DOHH2 (cell line): ENCODE results near the gene ZBTB38.

ENCODE experiments used
- EZH2phosphoT487 ChIP-seq: fragments of 200-600 bp; sonication (generic); IDR thresholded peaks from 2 replicates; pipeline ENCODE4 v1.6.1; 2017; ENCODE audit warnings: borderline replicate concordance, mild to moderate bottlenecking, antibody characterized with exemption, low read length, moderate library complexity, mixed read lengths
- TF ChIP-seq, protein P1 (sequence below): fragments of 200-600 bp; sonication (generic); IDR thresholded peaks from one replicate; pipeline ENCODE4 v1.5.1; 2014; ENCODE audit warnings: antibody characterized with exemption, mild to moderate bottlenecking, low read depth, low read length; ENCODE audit not compliant: poor library complexity, severe bottlenecking

DNA sequence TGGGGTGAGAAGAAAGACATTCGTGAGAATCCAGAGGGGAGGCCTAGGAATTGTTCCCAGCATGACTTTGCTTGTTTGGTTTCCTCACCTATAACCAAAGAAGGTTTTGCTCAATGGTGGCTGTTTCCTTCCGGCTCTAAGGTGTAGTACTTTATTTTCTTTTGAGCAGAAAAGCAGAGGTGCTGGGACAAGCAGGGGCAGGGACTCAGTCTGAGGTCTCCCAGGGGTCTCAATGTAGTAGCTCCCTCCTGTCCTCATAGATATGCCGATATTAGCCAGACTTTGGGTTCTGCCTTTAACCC lies 41.6 kb downstream of the ZBTB38 start:
- TF ChIP-seq, protein P1, sequence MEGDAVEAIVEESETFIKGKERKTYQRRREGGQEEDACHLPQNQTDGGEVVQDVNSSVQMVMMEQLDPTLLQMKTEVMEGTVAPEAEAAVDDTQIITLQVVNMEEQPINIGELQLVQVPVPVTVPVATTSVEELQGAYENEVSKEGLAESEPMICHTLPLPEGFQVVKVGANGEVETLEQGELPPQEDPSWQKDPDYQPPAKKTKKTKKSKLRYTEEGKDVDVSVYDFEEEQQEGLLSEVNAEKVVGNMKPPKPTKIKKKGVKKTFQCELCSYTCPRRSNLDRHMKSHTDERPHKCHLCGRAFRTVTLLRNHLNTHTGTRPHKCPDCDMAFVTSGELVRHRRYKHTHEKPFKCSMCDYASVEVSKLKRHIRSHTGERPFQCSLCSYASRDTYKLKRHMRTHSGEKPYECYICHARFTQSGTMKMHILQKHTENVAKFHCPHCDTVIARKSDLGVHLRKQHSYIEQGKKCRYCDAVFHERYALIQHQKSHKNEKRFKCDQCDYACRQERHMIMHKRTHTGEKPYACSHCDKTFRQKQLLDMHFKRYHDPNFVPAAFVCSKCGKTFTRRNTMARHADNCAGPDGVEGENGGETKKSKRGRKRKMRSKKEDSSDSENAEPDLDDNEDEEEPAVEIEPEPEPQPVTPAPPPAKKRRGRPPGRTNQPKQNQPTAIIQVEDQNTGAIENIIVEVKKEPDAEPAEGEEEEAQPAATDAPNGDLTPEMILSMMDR, result no peak
- no peak for TF ChIP-seq EZH2phosphoT487
